Sigmoid colon (tissue), 7 donors: Measurements from ENCODE around the gene AK5. TPM values are rescaled to one million over a fixed set of nuclear protein-coding genes. Genes with fewer than 3 reads are reported as not detected.

Source experiments
- DNase-seq: peaks from one replicate; pipeline ENCODE4 v3.0.0-alpha.2; 2019
- H3K27ac ChIP-seq, 4 donors: fragments of 200-600 bp; sonication (generic); one replicate each; pipeline ENCODE4 v1.5.1; 2016 to 2019; ENCODE audit warnings: mild to moderate bottlenecking in 1 of 4
- H3K27me3 ChIP-seq, 3 donors: fragments of 200-600 bp; sonication (generic); one replicate each; pipeline ENCODE4 v1.5.1; 2019; ENCODE audit warnings: mild to moderate bottlenecking in 1 of 3
- H3K36me3 ChIP-seq, 4 donors: fragments of 200-600 bp; sonication (generic); one replicate each; pipeline ENCODE4 v1.5.1; 2016 to 2019
- H3K4me1 ChIP-seq, 4 donors: fragments of 200-600 bp; sonication (generic); one replicate each; pipeline ENCODE4 v1.5.1; 2017 to 2019
- H3K4me3 ChIP-seq, 4 donors: fragments of 200-600 bp; sonication (generic); one replicate each; pipeline ENCODE4 v1.5.1; 2017 to 2019; ENCODE audit warnings: mild to moderate bottlenecking in 2 of 4, moderate library complexity in 1 of 4
- H3K9me3 ChIP-seq, 4 donors: fragments of 200-600 bp in 3 of 4; sonication (generic) in 3 of 4; one replicate each; pipeline versions ENCODE4 v1.5.1 to v1.6.1; 2013 to 2019
- CTCF ChIP-seq, 4 experiments: fragments of 450-650 bp in 3 of 4; fragments of 200-600 bp in 1 of 4; IDR thresholded peaks; one replicate each; pipeline ENCODE4 v1.5.1; 2016 to 2019; ENCODE audit warnings: antibody characterized with exemption in 4 of 4, mild to moderate bottlenecking in 3 of 4, moderate library complexity in 2 of 4
- EP300 ChIP-seq, 4 donors: sonication (generic); formaldehyde crosslinking; IDR thresholded peaks; one replicate each; pipeline ENCODE4 v1.6.1; 2017; ENCODE audit warnings: antibody characterized with exemption in 4 of 4
- POLR2A ChIP-seq, 2 donors: fragments of 450-650 bp; IDR thresholded peaks; one replicate each; pipeline ENCODE4 v1.6.1; 2016; ENCODE audit warnings: antibody characterized with exemption in 2 of 2, mild to moderate bottlenecking in 2 of 2, moderate library complexity in 2 of 2
- POLR2AphosphoS5 ChIP-seq, 4 donors: sonication (generic); formaldehyde crosslinking; IDR thresholded peaks; one replicate each; pipeline ENCODE4 v1.6.1; 2017; ENCODE audit warnings: antibody characterized with exemption in 4 of 4
- WGBS, 2 donors: extraction: QIAGEN DNeasy Blood & Tissue Kit; methylation state at CpG; one replicate each; pipeline ENCODE4 v1.1.7; 2013; 5-methylcytosine and 5-hydroxymethylcytosine counted together
- intact Hi-C: fragments of 100-400 bp; cut with DNase I; formaldehyde crosslinking; loops from one replicate; pipeline ENCODE4 v1.15.1; 2023
- polyA plus RNA-seq, 3 donors: library from polyadenylated mRNA; stranded (reverse); fragments of 200-250 nt; gene quantifications; one replicate each; pipeline ENCODE4 v1.2.3, GENCODE V29; 2013
- total RNA-seq, 4 donors: library from RNA; depleted of rRNA; stranded (reverse); fragments of >200 nt; gene quantifications; one replicate each; pipeline ENCODE4 v1.1.0, GENCODE V29; 2016
- donor health status: healthy with polysubstance abuse.
- donor health status: Bipolar disorder and iron deficiency.
- donor health status: healthy.

The AK5 gene
- total and polyA plus RNA-seq, 7 donors, result 0.33 to 6.1 (median 1.9) TPM; not detected in 1

DNA sequence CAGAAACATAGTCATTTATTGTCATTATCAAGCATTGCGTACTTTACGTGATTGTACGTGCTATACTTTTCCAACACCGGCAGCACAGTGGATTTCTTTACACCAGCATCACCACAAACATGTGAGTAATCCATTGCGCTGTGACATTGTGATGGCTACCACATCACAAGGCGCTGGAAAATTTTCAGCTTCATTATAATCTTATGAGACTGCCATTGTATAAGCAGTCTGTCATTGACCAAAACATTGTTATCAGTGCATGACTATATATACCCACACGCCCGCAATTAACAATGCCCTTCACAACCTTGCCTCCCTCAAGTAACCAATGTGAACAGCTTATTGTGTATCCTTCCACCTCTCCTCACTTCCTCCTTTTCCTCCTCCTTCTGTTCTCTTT, 263.0 kb downstream of the AK5 start:
- peaks cover 0 to 2% (median 0%) of the 10 kb centered on the region in 4 donors for H3K4me1 ChIP-seq
- H3K9me3 ChIP-seq, result no peaks in the 10 kb centered on the region
- no peak overlapping the region for H3K27ac ChIP-seq
- no peaks in the 10 kb centered on the region for H3K36me3 ChIP-seq
- intact Hi-C loops, result no loop called here
- TF ChIP-seq POLR2AphosphoS5 (IDR thresholded peaks at IDR 0.05) (no peak), CTCF (IDR thresholded peaks at IDR 0.05) (no peak), EP300 (IDR thresholded peaks at IDR 0.05) (no peak), POLR2A (IDR thresholded peaks at IDR 0.05) (no peak)
- no peaks in the 10 kb centered on the region for H3K27me3 ChIP-seq
- WGBS, 2 donors, result 79 to 91% methylated on average over 8 of the region's 8 CpGs
- no peak for DNase-seq
- H3K4me3 ChIP-seq, result no peak overlapping the region

GRCh38 chr1:77545970-77546369, 264.2 kb downstream of the AK5 start:
- Histone ChIP-seq H3K4me1 (no peaks in the 10 kb centered on the region), H3K36me3 (no peaks in the 10 kb centered on the region), H3K27me3 (no peaks in the 10 kb centered on the region), H3K4me3 (no peak overlapping the region), H3K27ac (no peak overlapping the region), H3K9me3 (no peaks in the 10 kb centered on the region)
- WGBS, 2 donors, result 51 to 85% methylated on average over 5 of the region's 5 CpGs
- no peak for DNase-seq
- TF ChIP-seq POLR2A (IDR thresholded peaks at IDR 0.05) (no peak), CTCF (IDR thresholded peaks at IDR 0.05) (no peak), EP300 (IDR thresholded peaks at IDR 0.05) (no peak), POLR2AphosphoS5 (IDR thresholded peaks at IDR 0.05) (no peak)
- intact Hi-C loops, result no loop called here

DNA sequence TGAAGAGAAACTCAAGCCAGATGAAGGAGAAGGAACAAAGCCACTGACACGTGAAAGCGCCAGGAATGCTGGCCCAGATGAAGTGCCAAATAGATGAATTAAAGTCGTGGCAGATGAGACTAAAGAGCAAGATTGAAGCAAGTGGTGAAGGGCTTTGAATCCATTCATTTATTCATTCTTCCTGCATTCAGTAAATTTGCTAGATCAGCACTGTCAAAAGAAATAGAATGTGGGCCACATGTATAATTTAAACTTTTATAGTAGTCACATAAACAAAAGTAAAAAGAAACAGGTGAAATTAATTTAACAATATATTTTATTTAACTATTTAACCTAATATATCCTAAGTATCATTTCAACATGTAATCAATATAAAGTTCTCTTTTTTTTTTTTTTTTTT, 265.1 kb downstream of the AK5 start:
- Histone ChIP-seq H3K4me1 (no peaks in the 10 kb centered on the region), H3K27ac (no peak overlapping the region), H3K4me3 (no peak overlapping the region), H3K9me3 (no peaks in the 10 kb centered on the region), H3K27me3 (no peaks in the 10 kb centered on the region), H3K36me3 (no peaks in the 10 kb centered on the region)
- DNase-seq, result no peak
- 92 to 93% methylated on average over 3 of the region's 3 CpGs for WGBS, 2 donors
- intact Hi-C loops, result no loop called here
- TF ChIP-seq POLR2AphosphoS5 (IDR thresholded peaks at IDR 0.05) (no peak), POLR2A (IDR thresholded peaks at IDR 0.05) (no peak), CTCF (IDR thresholded peaks at IDR 0.05) (no peak), EP300 (IDR thresholded peaks at IDR 0.05) (no peak)

GRCh38 chr1:77548285-77548684, 266.5 kb downstream of the AK5 start:
- Histone ChIP-seq H3K9me3 (no peaks in the 10 kb centered on the region), H3K27me3 (no peaks in the 10 kb centered on the region), H3K36me3 (no peaks in the 10 kb centered on the region), H3K4me3 (no peak overlapping the region), H3K4me1 (no peaks in the 10 kb centered on the region), H3K27ac (no peak overlapping the region)
- TF ChIP-seq EP300 (IDR thresholded peaks at IDR 0.05) (no peak), POLR2AphosphoS5 (IDR thresholded peaks at IDR 0.05) (no peak), CTCF (IDR thresholded peaks at IDR 0.05) (no peak), POLR2A (IDR thresholded peaks at IDR 0.05) (no peak)
- intact Hi-C loops, result no loop called here
- WGBS, 2 donors, result 49 to 79% methylated on average over 3 of the region's 3 CpGs
- DNase-seq, result no peak

DNA sequence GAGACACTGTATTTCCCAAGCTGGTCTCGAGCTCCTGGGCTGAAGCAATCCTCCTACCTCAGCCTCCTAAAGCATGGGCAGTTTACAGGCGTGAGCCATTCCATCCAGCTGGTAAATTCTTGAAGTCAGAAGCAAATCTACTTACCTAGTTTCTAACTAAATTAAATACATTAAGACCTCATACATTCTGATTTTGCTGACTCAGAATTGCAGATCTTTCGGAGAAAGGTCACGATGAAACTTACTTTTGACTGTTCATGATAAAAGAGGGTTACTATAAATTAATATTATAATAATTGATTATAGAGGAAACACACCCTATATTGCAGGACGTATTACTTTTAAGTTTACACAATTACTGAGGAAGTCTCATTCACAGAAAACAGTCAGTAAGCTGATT, 268.3 kb downstream of the AK5 start:
- H3K9me3 ChIP-seq, result no peaks in the 10 kb centered on the region
- no peaks in the 10 kb centered on the region for H3K4me1 ChIP-seq
- H3K36me3 ChIP-seq, result no peaks in the 10 kb centered on the region
- intact Hi-C loops, result no loop called here
- WGBS, 2 donors, result 90 to 91% methylated on average over 5 of the region's 5 CpGs
- no peak overlapping the region for H3K27ac ChIP-seq
- no peak for TF ChIP-seq CTCF (IDR thresholded peaks at IDR 0.05)
- TF ChIP-seq POLR2A (IDR thresholded peaks at IDR 0.05), result no peak
- TF ChIP-seq POLR2AphosphoS5 (IDR thresholded peaks at IDR 0.05), result no peak
- TF ChIP-seq EP300 (IDR thresholded peaks at IDR 0.05), result no peak
- no peak overlapping the region for H3K4me3 ChIP-seq
- DNase-seq, result no peak
- H3K27me3 ChIP-seq, result no peaks in the 10 kb centered on the region
